Measurements from ENCODE around the gene DNAH1.

The DNAH1 gene

GRCh38 chr3:52341123-52341522 lies 25.0 kb downstream of the DNAH1 start:
- H3K4me3 ChIP-seq (ENCODE audit: low read depth, low read length), result no peak overlapping the region
- TF ChIP-seq CTCF (IDR thresholded peaks at IDR 0.05; ENCODE audit: borderline replicate concordance, insufficient read depth, low read depth, low read length), result no peak

- H3K4me3 ChIP-seq (ENCODE audit: low read depth, low read length), result no peak overlapping the region
- TF ChIP-seq CTCF (IDR thresholded peaks at IDR 0.05; ENCODE audit: borderline replicate concordance, insufficient read depth, low read depth, low read length), result no peak
Observed at GRCh38 chr3:52343946-52344600, 28.0 kb downstream of the DNAH1 start.

- H3K4me3 ChIP-seq (ENCODE audit: low read depth, low read length), result no peak overlapping the region
- no peak for TF ChIP-seq CTCF (IDR thresholded peaks at IDR 0.05; ENCODE audit: borderline replicate concordance, insufficient read depth, low read depth, low read length)
Observed at GRCh38 chr3:52345521-52346109, 29.5 kb downstream of the DNAH1 start.

GRCh38 chr3:52346623-52347530 lies 30.8 kb downstream of the DNAH1 start:
- TF ChIP-seq CTCF (IDR thresholded peaks at IDR 0.05; ENCODE audit: borderline replicate concordance, insufficient read depth, low read depth, low read length), result no peak
- H3K4me3 ChIP-seq (ENCODE audit: low read depth, low read length), result no peak overlapping the region

- H3K4me3 ChIP-seq (ENCODE audit: low read depth, low read length), result no peak overlapping the region
- TF ChIP-seq CTCF (IDR thresholded peaks at IDR 0.05; ENCODE audit: borderline replicate concordance, insufficient read depth, low read depth, low read length), result no peak
Observed at GRCh38 chr3:52347716-52348635, 31.9 kb downstream of the DNAH1 start.

- no peak overlapping the region for H3K4me3 ChIP-seq (ENCODE audit: low read depth, low read length)
- no peak for TF ChIP-seq CTCF (IDR thresholded peaks at IDR 0.05; ENCODE audit: borderline replicate concordance, insufficient read depth, low read depth, low read length)
Observed at GRCh38 chr3:52349131-52349530, 33.0 kb downstream of the DNAH1 start.
